Stomach (tissue), 9 donors: Measurements from ENCODE around the gene UBA1. TPM values are rescaled to one million over a fixed set of nuclear protein-coding genes. Genes with fewer than 3 reads are reported as not detected.
A peak's percentile ranks its signal among the peaks of the same experiment; 100 is the strongest.

Experiments
- DNase-seq, 2 donors: peaks; one replicate each; pipeline versions ENCODE4 v3.0.0 to v3.0.0-alpha.2; 2013 to 2019
- H3K27ac ChIP-seq, 5 donors: fragments of 200-600 bp in 4 of 5; sonication (generic) in 4 of 5; one replicate each; pipeline ENCODE4 v1.5.1; 2013 to 2019; ENCODE audit warnings: mild to moderate bottlenecking in 1 of 5, moderate library complexity in 1 of 5
- H3K27me3 ChIP-seq, 3 donors: fragments of 200-600 bp; sonication (generic); one replicate each; pipeline ENCODE4 v1.5.1; 2017 to 2019; ENCODE audit warnings: mixed run types in 1 of 3
- H3K36me3 ChIP-seq, 4 donors: fragments of 200-600 bp; sonication (generic); 1 replicate in 3 of 4; 2 replicates in 1 of 4; pipeline ENCODE4 v1.5.1; 2016 to 2019
- H3K4me1 ChIP-seq, 4 donors: fragments of 200-600 bp; sonication (generic); one replicate each; pipeline ENCODE4 v1.5.1; 2016 to 2019
- H3K4me3 ChIP-seq, 4 donors: fragments of 200-600 bp; sonication (generic) in 3 of 4; one replicate each; pipeline ENCODE4 v1.5.1; 2016 to 2019; ENCODE audit warnings: mild to moderate bottlenecking in 1 of 4
- H3K9me3 ChIP-seq, 4 donors: fragments of 200-600 bp; sonication (generic); one replicate each; pipeline ENCODE4 v1.5.1; 2016 to 2019
- EP300 ChIP-seq: sonication (generic); formaldehyde crosslinking; IDR thresholded peaks from one replicate; pipeline ENCODE4 v1.6.1; 2017; ENCODE audit warnings: antibody characterized with exemption
- POLR2A ChIP-seq, 4 donors: fragments of 450-650 bp; IDR thresholded peaks; one replicate each; pipeline ENCODE4 v1.6.1; 2016; ENCODE audit warnings: antibody characterized with exemption in 4 of 4, control low read depth in 2 of 4, mild to moderate bottlenecking in 1 of 4, moderate library complexity in 1 of 4
- POLR2AphosphoS5 ChIP-seq, 3 donors: sonication (generic); formaldehyde crosslinking; IDR thresholded peaks; one replicate each; pipeline ENCODE4 v1.6.1; 2016; ENCODE audit warnings: antibody characterized with exemption in 3 of 3
- WGBS, 5 donors: extraction: QIAGEN DNeasy Blood & Tissue Kit in 3 of 5; methylation state at CpG; one replicate each; pipeline versions ENCODE4 v1.1.5 to v1.1.7; 2013 to 2018; 5-methylcytosine and 5-hydroxymethylcytosine counted together
- intact Hi-C: fragments of 100-400 bp; cut with DNase I; formaldehyde crosslinking; loops from one replicate; pipeline ENCODE4 v1.15.1; 2023; ENCODE audit warnings: low total_unique reads
- polyA plus RNA-seq, 3 donors: library from polyadenylated mRNA; stranded (reverse); fragments of 200-250 nt; gene quantifications; one replicate each; pipeline ENCODE4 v1.2.3, GENCODE V29; 2013
- total RNA-seq, 5 donors: library from RNA; depleted of rRNA; stranded (reverse); fragments of >200 nt; gene quantifications; one replicate each; pipeline versions ENCODE4 v1.1.0 to v1.2.3, GENCODE V29; 2014 to 2016
- TF ChIP-seq, protein P1 (sequence below), 7 experiments: fragments of 450-650 bp in 4 of 7; fragments of 200-600 bp in 3 of 7; sonication (generic) in 3 of 7; IDR thresholded peaks; one replicate each; pipeline ENCODE4 v1.5.1; 2016 to 2019; ENCODE audit warnings: antibody characterized with exemption in 7 of 7, control low read depth in 2 of 7, mild to moderate bottlenecking in 1 of 7
- donor health status: healthy with polysubstance abuse.
- donor health status: Bipolar disorder and iron deficiency.
- donor health status: healthy.

The UBA1 gene
- total and polyA plus RNA-seq, 8 donors, result 59.3 to 278 (median 86.9) TPM

DNA sequence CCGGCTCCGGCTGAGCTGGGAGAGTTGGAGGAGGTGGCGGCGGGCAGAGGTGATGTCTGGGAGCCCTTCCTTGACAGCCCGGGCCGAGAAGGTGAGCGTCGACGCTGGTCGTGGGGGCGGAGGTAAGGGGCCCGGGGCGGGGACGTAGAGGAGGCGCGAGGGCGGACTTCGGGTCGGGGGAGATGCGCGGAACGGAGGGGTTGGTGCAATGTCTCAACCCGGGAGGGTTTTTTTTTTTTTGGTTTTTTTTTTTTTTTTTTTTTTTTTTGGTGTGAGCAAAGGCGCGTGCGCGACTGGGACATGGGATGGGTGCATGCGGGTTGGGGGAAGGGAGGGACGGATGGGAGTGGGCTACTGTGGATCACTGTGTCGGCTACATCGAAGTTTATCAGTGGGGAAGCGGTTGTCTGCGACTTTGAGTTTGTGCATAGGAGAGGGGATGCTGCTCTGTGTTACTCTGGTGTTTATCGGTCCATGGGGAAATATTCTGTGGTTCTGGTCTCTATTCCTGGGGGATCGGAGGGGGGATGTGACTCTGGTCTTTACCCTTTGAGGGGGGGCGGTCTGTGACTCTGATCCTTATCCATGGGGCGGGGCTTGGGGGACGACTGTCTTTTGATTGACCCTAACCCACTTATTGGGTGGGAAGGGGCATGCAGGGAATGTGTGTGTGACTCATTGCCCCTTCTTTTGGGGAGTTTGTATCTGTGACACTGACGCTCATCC is 48.1 kb upstream of the UBA1 start:
- H3K27me3 ChIP-seq, result peaks cover 0 to 4% (median 0%) of the 10 kb centered on the region in 3 donors
- no peak for DNase-seq
- H3K4me1 ChIP-seq, result peaks cover 0 to 35% (median 25%) of the 10 kb centered on the region in 4 donors
- WGBS, 5 donors, result 0 to 35% (median 2%) methylated on average over 31 to 39 of the region's 39 CpGs
- intact Hi-C loops, result no loop called here
- TF ChIP-seq EP300 (no peak), POLR2A (IDR thresholded peaks at IDR 0.05) (no peak), POLR2AphosphoS5 (IDR thresholded peaks at IDR 0.05) (no peak)
- TF ChIP-seq, protein P1, sequence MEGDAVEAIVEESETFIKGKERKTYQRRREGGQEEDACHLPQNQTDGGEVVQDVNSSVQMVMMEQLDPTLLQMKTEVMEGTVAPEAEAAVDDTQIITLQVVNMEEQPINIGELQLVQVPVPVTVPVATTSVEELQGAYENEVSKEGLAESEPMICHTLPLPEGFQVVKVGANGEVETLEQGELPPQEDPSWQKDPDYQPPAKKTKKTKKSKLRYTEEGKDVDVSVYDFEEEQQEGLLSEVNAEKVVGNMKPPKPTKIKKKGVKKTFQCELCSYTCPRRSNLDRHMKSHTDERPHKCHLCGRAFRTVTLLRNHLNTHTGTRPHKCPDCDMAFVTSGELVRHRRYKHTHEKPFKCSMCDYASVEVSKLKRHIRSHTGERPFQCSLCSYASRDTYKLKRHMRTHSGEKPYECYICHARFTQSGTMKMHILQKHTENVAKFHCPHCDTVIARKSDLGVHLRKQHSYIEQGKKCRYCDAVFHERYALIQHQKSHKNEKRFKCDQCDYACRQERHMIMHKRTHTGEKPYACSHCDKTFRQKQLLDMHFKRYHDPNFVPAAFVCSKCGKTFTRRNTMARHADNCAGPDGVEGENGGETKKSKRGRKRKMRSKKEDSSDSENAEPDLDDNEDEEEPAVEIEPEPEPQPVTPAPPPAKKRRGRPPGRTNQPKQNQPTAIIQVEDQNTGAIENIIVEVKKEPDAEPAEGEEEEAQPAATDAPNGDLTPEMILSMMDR (IDR thresholded peaks at IDR 0.05), result no peak
- peaks cover 0 to 8% (median 3%) of the 10 kb centered on the region in 4 donors for H3K9me3 ChIP-seq
- H3K27ac ChIP-seq, result peak overlapping the region; percentile 90 to 99 (median 95)
- peaks cover 0 to 20% (median 16%) of the 10 kb centered on the region in 4 donors for H3K36me3 ChIP-seq
- peak overlapping the region; percentile 57 to 73 (median 59) for H3K4me3 ChIP-seq

DNA sequence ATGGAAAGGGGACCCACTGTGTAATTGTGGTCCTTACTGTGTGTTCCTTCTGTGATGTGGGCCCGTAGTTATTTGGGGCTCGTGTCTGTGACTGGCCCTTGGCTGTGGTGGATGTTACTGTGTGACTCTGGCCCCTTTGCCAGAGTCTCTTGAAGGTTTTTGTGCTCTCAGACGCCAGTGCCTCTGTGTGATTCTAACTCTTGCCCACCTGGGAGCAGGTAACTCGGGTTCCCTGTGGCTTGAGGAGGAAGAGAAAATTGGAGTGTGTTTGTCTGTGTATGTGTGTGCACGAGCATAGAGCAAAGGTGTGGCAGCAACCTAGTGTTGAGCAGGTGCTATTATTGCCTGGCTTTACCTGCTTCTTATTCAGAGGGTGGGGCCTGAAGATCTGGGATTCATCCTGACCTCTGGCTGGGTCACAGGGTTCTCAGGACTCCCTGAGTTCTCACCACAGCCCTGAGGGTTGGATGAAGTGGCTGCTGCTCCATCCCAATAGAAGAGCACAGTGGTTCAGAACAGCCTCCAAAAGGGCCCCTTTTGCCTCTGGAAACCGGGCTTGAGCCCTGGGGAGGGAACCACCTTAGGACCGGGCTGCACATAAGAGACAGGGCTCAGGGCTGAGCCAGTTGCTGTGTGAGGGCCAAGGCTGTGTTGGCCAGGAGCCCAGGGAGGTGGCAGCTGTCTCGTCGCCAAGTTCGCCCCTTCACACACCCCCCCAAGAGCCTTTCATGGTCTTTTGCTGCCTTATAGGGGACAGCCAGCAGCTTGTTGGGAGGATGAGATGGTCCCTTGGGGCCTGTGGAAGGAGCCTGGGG is 47.3 kb upstream of the UBA1 start:
- Histone ChIP-seq H3K4me3 (peak overlapping the region; percentile 57 to 73 (median 59)), H3K36me3 (peaks cover 0 to 13% (median 12%) of the 10 kb centered on the region in 4 donors), H3K27me3 (peaks cover 0 to 4% (median 0%) of the 10 kb centered on the region in 3 donors), H3K9me3 (peaks cover 0 to 8% (median 3%) of the 10 kb centered on the region in 4 donors), H3K4me1 (peaks cover 0 to 35% (median 25%) of the 10 kb centered on the region in 4 donors), H3K27ac (peak overlapping the region; percentile 90 to 99 (median 95))
- TF ChIP-seq EP300 (no peak), POLR2A (IDR thresholded peaks at IDR 0.05) (no peak)
- intact Hi-C loops, result no loop called here
- peak in 1 of 2 donors; percentile 48 for DNase-seq
- WGBS, 5 donors, result 0 to 43% (median 13%) methylated on average over 4 to 10 of the region's 10 CpGs

DNA sequence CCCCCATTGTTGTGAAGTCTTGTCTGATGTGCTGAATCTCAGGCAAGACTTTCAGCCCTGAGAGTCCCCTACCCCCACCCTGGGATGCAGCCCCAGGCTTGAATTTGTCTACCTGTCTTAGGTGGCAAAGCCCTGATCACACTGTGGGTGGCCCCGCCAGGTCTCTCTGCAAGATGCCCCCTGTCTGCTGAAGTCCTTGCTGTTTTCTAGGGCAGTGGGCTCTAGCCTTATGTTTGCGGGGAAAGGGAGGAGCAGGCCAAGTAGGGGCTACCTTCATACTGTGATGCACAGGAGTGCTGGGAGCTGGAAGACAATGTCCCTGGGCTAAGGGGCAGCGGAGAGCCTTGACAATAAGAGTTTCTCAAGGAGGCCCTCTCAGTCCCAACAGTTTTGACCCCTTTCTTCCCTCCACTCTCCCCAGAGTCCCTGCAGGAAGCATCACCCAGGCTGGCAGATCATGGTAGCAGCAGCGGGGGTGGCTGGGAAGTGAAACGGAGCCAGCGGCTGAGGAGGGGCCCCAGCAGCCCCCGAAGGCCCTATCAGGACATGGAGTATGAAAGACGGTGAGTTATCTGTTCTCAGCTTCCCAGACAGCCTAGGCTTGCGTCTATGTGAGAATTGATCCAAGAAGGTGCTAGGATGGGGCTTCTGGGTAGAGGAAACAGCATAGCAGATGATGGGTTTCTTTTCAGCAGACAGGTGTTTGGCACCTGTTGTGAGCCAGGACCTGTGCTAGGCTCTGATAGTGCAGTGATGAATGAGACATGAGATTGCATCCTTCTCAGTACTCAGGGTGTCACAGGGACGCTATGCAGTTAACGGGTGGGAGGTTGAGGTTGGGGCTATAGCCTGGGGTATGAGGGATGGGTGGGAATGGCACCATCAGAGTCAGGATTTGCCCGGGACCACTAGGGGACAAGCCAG is 46.4 kb upstream of the UBA1 start:
- intact Hi-C loops, result no loop called here
- 69 to 84% (median 81%) methylated on average over 9 to 12 of the region's 12 CpGs for WGBS, 5 donors
- H3K27me3 ChIP-seq, result peaks cover 0 to 4% (median 0%) of the 10 kb centered on the region in 3 donors
- H3K4me3 ChIP-seq, result peak overlapping the region; percentile 57 to 73 (median 59)
- H3K36me3 ChIP-seq, result peaks cover 0 to 13% (median 9%) of the 10 kb centered on the region in 4 donors
- TF ChIP-seq POLR2AphosphoS5 (IDR thresholded peaks at IDR 0.05) (no peak), POLR2A (IDR thresholded peaks at IDR 0.05) (no peak), EP300 (no peak)
- TF ChIP-seq, protein P1 (IDR thresholded peaks at IDR 0.05), result no peak
- peaks cover 0 to 35% (median 27%) of the 10 kb centered on the region in 4 donors for H3K4me1 ChIP-seq
- H3K9me3 ChIP-seq, result peaks cover 0 to 8% (median 3%) of the 10 kb centered on the region in 4 donors
- peak overlapping the region in 3 of 5 donors; percentile 12 to 97 (median 90) for H3K27ac ChIP-seq
- no peak for DNase-seq

DNA sequence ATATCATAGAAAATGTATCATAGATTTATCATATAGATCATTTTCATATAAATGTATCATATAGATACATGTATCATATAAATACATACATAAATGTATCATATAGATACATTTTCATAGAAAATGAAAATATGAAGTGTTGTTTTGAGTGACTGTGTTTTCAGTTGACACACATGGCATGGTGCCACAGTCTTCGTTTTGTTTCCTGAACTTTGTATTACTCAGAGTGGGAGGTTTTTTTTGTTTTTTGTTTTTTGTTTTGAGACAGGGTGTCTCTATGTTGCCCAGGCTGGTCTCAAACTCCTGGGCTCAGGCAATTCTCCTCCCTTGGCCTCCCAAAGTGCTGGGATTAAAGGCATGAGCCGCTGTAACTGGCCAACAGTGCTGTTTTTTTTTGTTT is 44.7 kb upstream of the UBA1 start:
- 45 to 58% (median 57%) methylated on average over 2 of the region's 2 CpGs for WGBS, 5 donors
- DNase-seq, result no peak
- no peak overlapping the region for H3K4me3 ChIP-seq
- intact Hi-C loops, result no loop called here
- TF ChIP-seq POLR2AphosphoS5 (IDR thresholded peaks at IDR 0.05), result no peak
- TF ChIP-seq, protein P1 (IDR thresholded peaks at IDR 0.05), result no peak
- no peak for TF ChIP-seq EP300
- no peak for TF ChIP-seq POLR2A (IDR thresholded peaks at IDR 0.05)
- H3K27ac ChIP-seq, result peak overlapping the region in 1 of 5 donors; percentile 22
- H3K27me3 ChIP-seq, result peaks cover 0 to 4% (median 0%) of the 10 kb centered on the region in 3 donors
- H3K4me1 ChIP-seq, result peaks cover 0 to 24% (median 20%) of the 10 kb centered on the region in 4 donors
- H3K36me3 ChIP-seq, result peaks cover 0 to 8% (median 5%) of the 10 kb centered on the region in 4 donors
- peaks cover 0 to 8% (median 3%) of the 10 kb centered on the region in 4 donors for H3K9me3 ChIP-seq
